ENCODE measurements around the gene ATP5ME. TPM values are rescaled to one million over a fixed set of nuclear protein-coding genes. Genes with fewer than 3 reads are reported as not detected.
A peak's percentile ranks its signal among the peaks of the same experiment; 100 is the strongest.

The ATP5ME gene
- total and polyA plus RNA-seq, 11 donors, result 210 to 2,413 (median 800) TPM

DNA sequence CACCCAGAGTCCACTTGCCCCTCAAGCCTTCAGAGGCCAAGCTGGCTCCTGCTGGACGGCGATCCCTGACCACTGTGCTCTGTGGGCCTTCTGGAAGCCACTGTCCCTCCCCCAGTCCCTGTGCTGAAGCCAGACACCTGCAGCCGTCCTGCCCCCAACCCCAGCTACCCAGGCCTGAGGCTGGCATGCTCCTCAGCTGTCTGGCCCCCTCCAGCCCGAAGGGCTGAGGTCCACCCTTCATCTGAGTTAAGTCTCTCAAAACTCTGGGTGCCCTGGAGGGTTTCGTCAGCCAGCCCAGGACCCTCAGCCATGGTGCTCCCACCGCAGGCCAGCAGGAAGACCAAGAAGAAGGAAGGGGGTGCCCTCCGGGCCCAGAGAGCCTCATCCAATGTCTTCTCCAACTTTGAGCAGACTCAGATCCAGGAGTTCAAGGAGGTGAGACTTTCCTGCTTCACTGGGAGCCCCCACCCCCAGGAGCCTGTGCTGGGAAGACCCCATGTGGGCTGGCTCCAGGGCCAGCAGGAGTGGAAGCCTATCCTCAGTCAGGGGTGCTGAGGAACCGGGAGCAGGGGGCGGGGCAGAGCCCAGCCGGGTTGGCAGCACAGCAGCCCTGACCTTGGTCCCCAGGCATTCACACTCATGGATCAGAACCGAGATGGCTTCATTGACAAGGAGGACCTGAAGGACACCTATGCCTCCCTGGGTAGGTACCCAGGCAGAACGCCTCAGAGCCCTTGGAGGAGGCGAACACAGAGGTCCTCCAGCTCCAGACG, 4.4 kb upstream of the ATP5ME start:
- Histone ChIP-seq H3K36me3 (no peaks in the 10 kb centered on the region), H3K4me1 (peaks cover 12 to 42% (median 27%) of the 10 kb centered on the region in 12 donors), H3K27me3 (no peaks in the 10 kb centered on the region), H3K9me3 (no peaks in the 10 kb centered on the region), H3K4me3 (no peak overlapping the region), H3K27ac (no peak overlapping the region)
- no peak for ATAC-seq
- peak in 1 of 5 donors; percentile 56 for DNase-seq
- 75 to 90% (median 85%) methylated on average over 7 to 14 of the region's 14 CpGs for WGBS, 4 donors
- intact Hi-C loops (cut with DNase I), result loop anchor here in 3 of 10 donors (10.0 kb wide), 2 partner anchors 204 to 434 kb away; no protein-coding TSS in a partner anchor
- no peak for TF ChIP-seq CTCF (IDR thresholded peaks at IDR 0.05)
- TF ChIP-seq POLR2A (IDR thresholded peaks at IDR 0.05), result no peak

- Histone ChIP-seq H3K27me3 (no peaks in the 10 kb centered on the region), H3K4me3 (no peak overlapping the region), H3K36me3 (peaks cover 0 to 6% (median 5%) of the 10 kb centered on the region in 9 donors), H3K9me3 (no peaks in the 10 kb centered on the region), H3K4me1 (peaks cover 12 to 43% (median 31%) of the 10 kb centered on the region in 12 donors), H3K27ac (no peak overlapping the region)
- DNase-seq (peak in 1 of 5 donors; percentile 56), ATAC-seq (no peak)
- WGBS, 4 donors, result 69 to 82% (median 75%) methylated on average over 24 to 26 of the region's 26 CpGs
- intact Hi-C loops (cut with DNase I), result loop anchor here in 3 of 10 donors (10.0 kb wide), 2 partner anchors 203 to 433 kb away; no protein-coding TSS in a partner anchor
- TF ChIP-seq CTCF (IDR thresholded peaks at IDR 0.05) (no peak), POLR2A (IDR thresholded peaks at IDR 0.05) (no peak)
Observed at GRCh38 chr4:677431-678293, 3.6 kb upstream of the ATP5ME start.

DNA sequence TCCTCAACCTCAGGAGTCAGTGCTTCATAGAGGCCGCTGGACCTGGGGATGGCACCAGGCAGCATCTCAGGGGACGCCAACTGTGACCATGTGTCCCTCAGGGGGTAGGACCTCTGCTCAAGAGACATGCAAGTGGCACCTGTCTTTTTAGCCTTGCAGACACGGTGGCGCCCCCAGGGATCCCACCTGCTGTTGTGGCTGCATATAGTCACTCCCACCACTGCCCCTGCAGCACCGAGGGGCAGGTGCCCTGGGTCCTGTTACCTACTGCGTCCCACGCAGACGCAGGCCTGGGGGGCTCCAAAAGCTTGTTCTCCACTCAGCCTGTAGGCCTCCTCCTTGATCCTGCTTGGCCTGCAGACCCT, 2.8 kb upstream of the ATP5ME start:
- ATAC-seq, result no peak
- 79 to 85% (median 80%) methylated on average over 2 to 8 of the region's 8 CpGs; no CpG with 5 or more reads in 1 of the 4 donors for WGBS, 4 donors

More for the DNA sequence above, 2.8 kb upstream of the ATP5ME start:
- Histone ChIP-seq H3K36me3 (peaks cover 0 to 15% (median 12%) of the 10 kb centered on the region in 9 donors), H3K9me3 (no peaks in the 10 kb centered on the region), H3K4me1 (peaks cover 12 to 43% (median 30%) of the 10 kb centered on the region in 12 donors), H3K27ac (no peak overlapping the region), H3K27me3 (no peaks in the 10 kb centered on the region), H3K4me3 (no peak overlapping the region)
- DNase-seq, result peak in 1 of 5 donors; percentile 59
- intact Hi-C loops (cut with DNase I), result loop anchor here in 3 of 10 donors (10.0 kb wide), 2 partner anchors 202 to 432 kb away; no protein-coding TSS in a partner anchor
- no peak for TF ChIP-seq CTCF (IDR thresholded peaks at IDR 0.05)

Measured in heart left ventricle (tissue), 16 donors.